ENCODE measurements around the gene PACS1.
"Not testable (repeated sequence)": the region's sequence is repeated elsewhere in the genome, so short reads cannot be mapped to it uniquely, and the experiment has no call there.

PACS1 gene

GRCh38 chr11:66068154-66068821 is 1.8 kb upstream of the PACS1 start:
- H3K4me3 ChIP-seq (ENCODE audit: low read length), result no peak overlapping the region
- peaks cover 27% of the 10 kb centered on the region for H3K4me1 ChIP-seq (ENCODE audit: control insufficient read depth, insufficient read depth, low read length)
- H3K27me3 ChIP-seq (ENCODE audit: control insufficient read depth, insufficient read depth, low read length), result no peaks in the 10 kb centered on the region
- peaks cover 65% of the 10 kb centered on the region for H3K36me3 ChIP-seq (ENCODE audit: insufficient read depth, low read length)
- H3K4me2 ChIP-seq (ENCODE audit: low read length), result no peak overlapping the region
- H3K9me3 ChIP-seq (replicated peaks; ENCODE audit: low read length), result no peaks in the 10 kb centered on the region
- peak overlapping the region; percentile 87 for H3K9ac ChIP-seq (ENCODE audit: low read depth, low read length)

GRCh38 chr11:66068923-66069714 is 953 bp upstream of the PACS1 start:
- H3K9me3 ChIP-seq (replicated peaks; ENCODE audit: low read length), result no peaks in the 10 kb centered on the region
- H3K4me3 ChIP-seq (ENCODE audit: low read length), result peak overlapping the region; percentile 91
- H3K36me3 ChIP-seq (ENCODE audit: insufficient read depth, low read length), result peaks cover 60% of the 10 kb centered on the region
- no peaks in the 10 kb centered on the region for H3K27me3 ChIP-seq (ENCODE audit: control insufficient read depth, insufficient read depth, low read length)
- peaks cover 27% of the 10 kb centered on the region for H3K4me1 ChIP-seq (ENCODE audit: control insufficient read depth, insufficient read depth, low read length)
- peak overlapping the region; percentile 87 for H3K4me2 ChIP-seq (ENCODE audit: low read length)
- H3K9ac ChIP-seq (ENCODE audit: low read depth, low read length), result peak overlapping the region; percentile 87

GRCh38 chr11:66070604-66071380 is 720 bp downstream of the PACS1 start:
- H3K9me3 ChIP-seq (replicated peaks; ENCODE audit: low read length), result no peaks in the 10 kb centered on the region
- peaks cover 27% of the 10 kb centered on the region for H3K4me1 ChIP-seq (ENCODE audit: control insufficient read depth, insufficient read depth, low read length)
- peak overlapping the region; percentile 91 for H3K4me3 ChIP-seq (ENCODE audit: low read length)
- no peaks in the 10 kb centered on the region for H3K27me3 ChIP-seq (ENCODE audit: control insufficient read depth, insufficient read depth, low read length)
- H3K9ac ChIP-seq (ENCODE audit: low read depth, low read length), result peak overlapping the region; percentile 87
- peak overlapping the region; percentile 87 for H3K4me2 ChIP-seq (ENCODE audit: low read length)
- H3K36me3 ChIP-seq (ENCODE audit: insufficient read depth, low read length), result peaks cover 50% of the 10 kb centered on the region

GRCh38 chr11:66071381-66071801 is 1.3 kb downstream of the PACS1 start:
- H3K9me3 ChIP-seq (replicated peaks; ENCODE audit: low read length), result no peaks in the 10 kb centered on the region

GRCh38 chr11:66072081-66072480 is 2.0 kb downstream of the PACS1 start:
- H3K36me3 ChIP-seq (ENCODE audit: insufficient read depth, low read length), result peaks cover 38% of the 10 kb centered on the region
- H3K9me3 ChIP-seq (replicated peaks; ENCODE audit: low read length), result no peaks in the 10 kb centered on the region
- no peaks in the 10 kb centered on the region for H3K27me3 ChIP-seq (ENCODE audit: control insufficient read depth, insufficient read depth, low read length)
- peak overlapping the region; percentile 91 for H3K4me3 ChIP-seq (ENCODE audit: low read length)
- peaks cover 33% of the 10 kb centered on the region for H3K4me1 ChIP-seq (ENCODE audit: control insufficient read depth, insufficient read depth, low read length)
- H3K9ac ChIP-seq (ENCODE audit: low read depth, low read length), result peak overlapping the region; percentile 87
- peak overlapping the region; percentile 87 for H3K4me2 ChIP-seq (ENCODE audit: low read length)

More at GRCh38 chr11:66071381-66071801, 1.3 kb downstream of the PACS1 start:
- Histone ChIP-seq H3K36me3 (ENCODE audit: insufficient read depth, low read length) (peaks cover 44% of the 10 kb centered on the region), H3K9ac (ENCODE audit: low read depth, low read length) (peak overlapping the region; percentile 87), H3K27me3 (ENCODE audit: control insufficient read depth, insufficient read depth, low read length) (no peaks in the 10 kb centered on the region), H3K4me3 (ENCODE audit: low read length) (peak overlapping the region; percentile 91), H3K4me1 (ENCODE audit: control insufficient read depth, insufficient read depth, low read length) (peaks cover 27% of the 10 kb centered on the region), H3K4me2 (ENCODE audit: low read length) (peak overlapping the region; percentile 87)

GRCh38 chr11:66072518-66072917 is 2.4 kb downstream of the PACS1 start:
- no peaks in the 10 kb centered on the region for H3K9me3 ChIP-seq (replicated peaks; ENCODE audit: low read length)
- H3K36me3 ChIP-seq (ENCODE audit: insufficient read depth, low read length), result peaks cover 33% of the 10 kb centered on the region
- H3K4me2 ChIP-seq (ENCODE audit: low read length), result peak overlapping the region; percentile 87
- H3K4me1 ChIP-seq (ENCODE audit: control insufficient read depth, insufficient read depth, low read length), result peaks cover 33% of the 10 kb centered on the region
- H3K27me3 ChIP-seq (ENCODE audit: control insufficient read depth, insufficient read depth, low read length), result no peaks in the 10 kb centered on the region
- peak overlapping the region; percentile 17 for H3K4me3 ChIP-seq (ENCODE audit: low read length)
- no peak overlapping the region for H3K9ac ChIP-seq (ENCODE audit: low read depth, low read length)

GRCh38 chr11:66073669-66074068 is 3.6 kb downstream of the PACS1 start:
- Histone ChIP-seq H3K36me3 (ENCODE audit: insufficient read depth, low read length) (peaks cover 29% of the 10 kb centered on the region), H3K9ac (ENCODE audit: low read depth, low read length) (no peak overlapping the region), H3K27me3 (ENCODE audit: control insufficient read depth, insufficient read depth, low read length) (no peaks in the 10 kb centered on the region), H3K9me3 (replicated peaks; ENCODE audit: low read length) (no peaks in the 10 kb centered on the region), H3K4me1 (ENCODE audit: control insufficient read depth, insufficient read depth, low read length) (peaks cover 29% of the 10 kb centered on the region), H3K4me3 (ENCODE audit: low read length) (no peak overlapping the region), H3K4me2 (ENCODE audit: low read length) (no peak overlapping the region)

GRCh38 chr11:66075273-66075672 is 5.2 kb downstream of the PACS1 start:
- H3K4me2 ChIP-seq (ENCODE audit: low read length), result no peak overlapping the region
- no peak overlapping the region for H3K9ac ChIP-seq (ENCODE audit: low read depth, low read length)
- no peaks in the 10 kb centered on the region for H3K27me3 ChIP-seq (ENCODE audit: control insufficient read depth, insufficient read depth, low read length)
- no peaks in the 10 kb centered on the region for H3K9me3 ChIP-seq (replicated peaks; ENCODE audit: low read length)
- peaks cover 20% of the 10 kb centered on the region for H3K4me1 ChIP-seq (ENCODE audit: control insufficient read depth, insufficient read depth, low read length)
- H3K36me3 ChIP-seq (ENCODE audit: insufficient read depth, low read length), result peaks cover 30% of the 10 kb centered on the region
- no peak overlapping the region for H3K4me3 ChIP-seq (ENCODE audit: low read length)

GRCh38 chr11:66076561-66076960 is 6.5 kb downstream of the PACS1 start:
- H3K36me3 ChIP-seq (ENCODE audit: insufficient read depth, low read length), result peaks cover 30% of the 10 kb centered on the region
- H3K27me3 ChIP-seq (ENCODE audit: control insufficient read depth, insufficient read depth, low read length), result no peaks in the 10 kb centered on the region
- no peaks in the 10 kb centered on the region for H3K9me3 ChIP-seq (replicated peaks; ENCODE audit: low read length)
- H3K4me2 ChIP-seq (ENCODE audit: low read length), result no peak overlapping the region
- H3K4me3 ChIP-seq (ENCODE audit: low read length), result no peak overlapping the region
- H3K9ac ChIP-seq (ENCODE audit: low read depth, low read length), result no peak overlapping the region
- peaks cover 33% of the 10 kb centered on the region for H3K4me1 ChIP-seq (ENCODE audit: control insufficient read depth, insufficient read depth, low read length)

- Histone ChIP-seq H3K4me2 (ENCODE audit: low read length) (no peak overlapping the region), H3K36me3 (ENCODE audit: insufficient read depth, low read length) (peaks cover 23% of the 10 kb centered on the region), H3K9ac (ENCODE audit: low read depth, low read length) (no peak overlapping the region), H3K4me1 (ENCODE audit: control insufficient read depth, insufficient read depth, low read length) (peaks cover 33% of the 10 kb centered on the region), H3K4me3 (ENCODE audit: low read length) (no peak overlapping the region), H3K9me3 (replicated peaks; ENCODE audit: low read length) (no peaks in the 10 kb centered on the region), H3K27me3 (ENCODE audit: control insufficient read depth, insufficient read depth, low read length) (no peaks in the 10 kb centered on the region)
Observed at GRCh38 chr11:66077927-66078326, 7.9 kb downstream of the PACS1 start.

GRCh38 chr11:66078949-66079348 is 8.9 kb downstream of the PACS1 start:
- H3K36me3 ChIP-seq (ENCODE audit: insufficient read depth, low read length), result peaks cover 22% of the 10 kb centered on the region
- not testable (repeated sequence) for H3K4me3 ChIP-seq (ENCODE audit: low read length)
- H3K4me1 ChIP-seq (ENCODE audit: control insufficient read depth, insufficient read depth, low read length), result peaks cover 43% of the 10 kb centered on the region

More at GRCh38 chr11:66078949-66079348, 8.9 kb downstream of the PACS1 start:
- H3K9me3 ChIP-seq (replicated peaks; ENCODE audit: low read length); H3K4me2 ChIP-seq (ENCODE audit: low read length); H3K27me3 ChIP-seq (ENCODE audit: control insufficient read depth, insufficient read depth, low read length); H3K9ac ChIP-seq (ENCODE audit: low read depth, low read length): not testable (repeated sequence)

Measured in skeletal muscle satellite cell (primary cell).